IPS DF 19.7 (cell line): ENCODE measurements around the gene CD109.
"Not testable (repeated sequence)": the region's sequence is repeated elsewhere in the genome, so short reads cannot be mapped to it uniquely, and the experiment has no call there.

Experiments
- DNase-seq: peaks from one replicate; pipeline ENCODE4 v3.0.0-alpha.2; 2013; ENCODE audit warnings: low read depth, low spot score

Gene CD109

DNA sequence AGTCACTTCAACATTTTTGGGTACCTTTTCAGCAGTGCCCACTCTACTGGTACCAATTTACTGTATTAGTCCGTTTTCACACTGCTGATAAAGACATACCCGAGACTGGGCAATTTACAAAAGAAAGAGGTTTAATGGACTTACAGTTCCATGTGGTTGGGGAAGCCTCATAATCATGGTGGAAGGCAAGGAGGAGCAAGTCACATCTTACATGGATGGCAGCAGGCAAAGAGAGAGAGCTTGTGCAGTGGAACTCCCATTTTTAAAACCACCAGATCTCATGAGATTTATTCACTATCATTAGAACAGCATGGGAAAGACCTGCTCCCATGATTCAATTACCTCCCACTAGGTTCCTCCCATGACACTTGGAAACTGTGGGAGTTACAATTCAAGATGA is 12.4 kb upstream of the CD109 start:
- DNase-seq = not testable (repeated sequence)

DNA sequence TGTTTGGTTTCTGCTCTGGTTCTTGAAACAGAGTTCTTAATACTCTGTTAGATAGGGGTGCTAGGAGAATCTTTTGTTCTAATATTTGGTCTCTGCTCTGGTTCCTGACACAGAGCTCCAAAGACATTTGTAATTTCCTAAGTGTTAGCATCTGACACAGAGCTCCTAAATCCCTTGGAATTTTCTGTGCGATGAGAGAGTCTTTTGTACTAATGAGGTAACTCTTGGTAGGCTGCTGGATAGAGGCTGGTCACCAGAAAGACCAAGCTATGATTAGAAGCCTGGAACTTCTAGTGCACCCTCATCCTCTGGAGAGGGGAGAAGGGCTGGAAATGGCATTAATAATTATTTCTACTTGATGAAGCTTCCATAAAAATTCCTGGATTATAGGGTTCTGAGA is 7.7 kb upstream of the CD109 start:
- no peak for DNase-seq

DNA sequence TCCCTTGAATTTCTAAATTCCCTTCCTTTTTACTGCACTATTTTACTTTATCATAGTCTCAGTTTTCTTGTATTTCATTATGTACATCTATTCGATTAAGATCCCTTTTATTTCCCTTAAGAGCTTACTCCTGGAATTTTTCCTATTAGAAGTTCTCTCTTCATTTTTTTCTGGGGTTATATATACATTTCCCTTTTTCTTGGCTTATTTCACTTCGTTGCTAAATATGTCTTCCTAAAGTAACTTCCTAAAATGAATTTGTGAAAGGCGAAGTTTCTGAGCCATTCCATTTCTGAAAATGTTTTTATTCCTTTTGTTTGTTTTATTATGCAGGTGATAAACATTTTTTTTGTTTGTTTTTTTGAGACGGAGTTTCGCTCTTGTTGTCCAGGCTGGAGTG is 5.9 kb upstream of the CD109 start:
- DNase-seq = no peak

DNA sequence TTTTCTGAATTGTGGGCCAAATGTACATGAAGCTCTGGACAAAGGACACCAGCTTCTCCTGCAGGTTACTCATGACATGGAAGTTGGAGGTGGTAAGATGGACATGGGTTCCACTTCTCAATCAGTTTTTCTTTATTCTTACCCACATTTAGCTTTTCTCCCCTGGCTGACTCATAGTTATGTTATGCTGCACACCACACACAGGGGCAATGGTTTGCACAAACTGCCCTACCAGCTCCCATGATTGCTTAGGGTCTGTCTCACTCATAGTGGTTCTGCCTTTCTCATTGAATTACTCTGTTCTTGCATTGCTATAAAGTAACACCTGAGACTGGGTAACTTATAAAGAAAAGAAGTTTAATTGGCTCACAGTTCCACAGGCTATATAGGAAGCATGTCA is 4.5 kb upstream of the CD109 start:
- DNase-seq = no peak

DNA sequence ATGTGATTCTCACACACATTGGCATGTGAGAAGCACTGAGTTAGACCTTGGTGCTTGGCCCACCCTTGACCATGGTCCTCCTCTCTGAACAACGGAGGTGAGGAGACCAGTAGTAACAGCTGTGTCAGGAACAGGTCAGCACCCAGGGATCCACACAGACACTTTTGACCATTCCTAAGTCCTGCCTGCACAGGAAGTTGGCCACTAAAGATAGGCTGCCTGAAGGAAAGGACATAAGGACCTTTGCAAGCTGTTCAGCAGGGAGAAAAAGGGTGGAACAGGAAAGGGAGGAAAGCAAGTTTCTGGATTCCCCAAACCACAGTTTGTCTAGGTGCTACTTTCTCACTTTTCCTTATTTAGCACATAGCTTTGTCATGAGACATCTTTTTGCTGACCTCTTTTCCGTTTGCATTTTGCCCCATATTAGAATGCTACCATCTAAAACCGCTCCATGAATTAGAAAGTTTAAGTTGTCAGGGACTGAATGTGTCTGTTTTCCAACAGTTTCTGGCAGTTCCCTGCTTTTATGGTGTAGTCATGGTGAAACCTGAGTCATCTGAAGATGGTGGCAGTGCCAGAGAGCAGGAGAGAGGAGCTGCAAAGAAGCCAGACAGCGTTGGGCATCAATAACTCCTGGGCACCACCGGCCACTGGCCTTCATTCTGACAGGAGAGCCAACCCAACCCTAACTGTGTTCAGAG is 1.1 kb upstream of the CD109 start:
- no peak for DNase-seq

DNA sequence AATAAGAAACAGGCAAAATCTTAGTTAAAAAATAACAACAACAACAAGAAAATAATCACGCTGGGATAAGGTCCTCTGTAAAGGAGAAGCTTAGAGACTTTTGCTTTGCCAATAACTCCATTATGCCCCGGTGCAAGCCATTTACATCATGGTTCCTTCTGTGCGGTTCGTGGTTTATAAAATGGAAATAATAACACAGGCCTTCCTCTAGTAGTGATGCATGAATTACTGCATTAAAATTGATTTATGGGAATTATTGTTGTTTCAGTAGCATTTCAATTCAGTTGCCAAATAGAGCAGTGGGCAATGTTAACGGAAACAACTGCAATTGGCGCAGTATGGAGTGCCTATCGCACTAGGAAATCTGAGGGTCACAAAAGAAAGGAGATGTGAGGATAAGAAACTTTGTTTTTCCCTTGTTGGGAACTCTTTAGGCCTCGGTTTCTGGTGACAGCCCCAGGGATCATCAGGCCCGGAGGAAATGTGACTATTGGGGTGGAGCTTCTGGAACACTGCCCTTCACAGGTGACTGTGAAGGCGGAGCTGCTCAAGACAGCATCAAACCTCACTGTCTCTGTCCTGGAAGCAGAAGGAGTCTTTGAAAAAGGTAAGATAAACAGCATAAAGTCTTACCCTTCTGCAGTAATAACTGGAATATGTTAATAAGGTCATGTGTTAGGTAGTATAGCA is 1.1 kb downstream of the CD109 start:
- no peak for DNase-seq

DNA sequence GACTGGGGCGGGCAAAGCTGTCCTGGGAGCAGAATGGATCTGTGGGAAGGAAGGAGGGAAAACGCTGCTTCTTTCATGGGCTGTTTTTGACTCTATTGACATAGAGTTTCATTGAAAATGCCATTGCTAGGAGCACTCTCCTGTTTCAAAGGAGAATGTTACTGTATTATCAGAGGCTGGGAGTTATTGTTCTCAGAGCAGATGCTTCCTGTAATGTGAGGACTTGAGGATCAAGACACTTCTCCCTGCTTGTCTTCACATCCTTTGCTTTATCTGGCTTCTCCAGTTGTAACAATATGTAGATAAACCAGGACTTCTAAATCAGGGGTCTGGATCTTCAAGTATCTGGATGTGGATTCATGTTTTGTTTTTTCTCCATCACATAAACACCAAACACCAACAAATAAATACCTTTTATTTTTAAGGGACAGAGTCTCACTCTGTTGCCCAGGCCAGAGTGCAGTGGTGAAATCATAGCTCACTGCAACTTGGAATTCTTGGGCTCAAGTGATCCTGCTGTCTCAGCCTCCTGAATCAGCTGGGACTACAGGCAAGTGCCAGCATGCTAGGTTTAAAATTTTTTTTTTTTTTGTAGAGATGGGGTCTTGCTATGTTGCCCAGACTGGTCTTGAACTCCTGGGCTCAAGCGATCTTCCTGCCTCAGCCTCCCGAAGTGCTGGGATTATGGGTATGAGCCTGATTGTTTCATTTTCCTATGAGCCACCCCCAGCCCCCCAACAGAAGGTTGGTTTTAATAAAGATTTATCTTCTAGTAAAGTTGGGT is 3.9 kb downstream of the CD109 start:
- DNase-seq = no peak

DNA sequence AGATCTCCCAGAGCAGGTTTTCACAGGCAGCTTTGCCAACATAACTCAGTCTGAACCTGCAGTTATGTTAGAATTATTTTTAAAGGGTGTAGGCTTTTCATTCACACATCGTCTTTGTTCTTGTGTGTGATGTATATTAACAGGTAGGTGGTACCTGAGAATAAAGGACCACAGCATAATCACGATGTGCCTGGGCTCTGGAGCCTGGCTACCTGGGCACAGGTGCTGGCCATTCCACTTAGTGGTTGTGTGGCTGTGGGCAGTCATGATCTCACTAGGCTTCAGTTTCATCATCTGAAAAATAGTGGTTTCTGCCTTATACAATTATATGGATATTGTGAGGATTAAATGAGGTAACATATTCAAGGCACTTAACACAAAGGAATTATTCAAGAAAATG is 6.4 kb downstream of the CD109 start:
- no peak for DNase-seq

DNA sequence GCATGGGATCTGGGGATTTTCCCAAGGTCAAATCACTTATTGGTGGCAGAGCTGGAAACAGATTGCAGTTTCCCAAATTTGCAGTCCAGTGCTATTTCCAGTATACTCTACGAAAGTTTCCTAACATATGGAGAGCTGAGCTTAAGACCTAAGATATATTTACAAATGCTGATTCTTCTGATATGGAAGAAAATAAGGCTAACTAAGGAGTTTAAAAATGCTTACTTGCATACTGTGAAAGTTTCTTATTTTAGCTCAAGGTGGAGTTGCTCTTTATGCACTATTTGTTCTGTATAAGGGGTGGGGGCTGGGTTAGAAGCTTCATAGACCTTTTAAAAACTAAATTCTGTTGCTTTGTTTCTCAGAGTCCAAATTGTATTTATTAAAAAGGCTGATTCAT is 7.5 kb downstream of the CD109 start:
- DNase-seq = no peak

DNA sequence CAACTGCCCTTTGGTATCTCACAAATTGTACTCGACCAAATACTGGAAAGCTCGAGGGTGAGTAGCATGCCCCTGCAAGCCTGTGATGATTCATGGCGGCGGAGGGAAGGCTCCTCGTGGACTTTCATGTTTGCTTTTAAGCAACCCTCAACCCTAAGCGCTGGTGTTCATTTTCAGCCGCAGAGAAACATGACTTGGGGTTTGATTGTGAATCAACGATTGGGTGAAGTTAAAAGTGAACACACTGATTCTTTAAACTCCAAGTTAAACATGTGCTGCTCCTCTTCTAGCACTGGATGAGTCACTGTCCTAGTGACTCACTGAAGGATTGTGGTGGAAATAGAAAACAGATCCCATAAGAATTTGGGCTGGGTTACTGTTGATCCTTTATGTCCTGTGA is 8.3 kb downstream of the CD109 start:
- no peak for DNase-seq

DNA sequence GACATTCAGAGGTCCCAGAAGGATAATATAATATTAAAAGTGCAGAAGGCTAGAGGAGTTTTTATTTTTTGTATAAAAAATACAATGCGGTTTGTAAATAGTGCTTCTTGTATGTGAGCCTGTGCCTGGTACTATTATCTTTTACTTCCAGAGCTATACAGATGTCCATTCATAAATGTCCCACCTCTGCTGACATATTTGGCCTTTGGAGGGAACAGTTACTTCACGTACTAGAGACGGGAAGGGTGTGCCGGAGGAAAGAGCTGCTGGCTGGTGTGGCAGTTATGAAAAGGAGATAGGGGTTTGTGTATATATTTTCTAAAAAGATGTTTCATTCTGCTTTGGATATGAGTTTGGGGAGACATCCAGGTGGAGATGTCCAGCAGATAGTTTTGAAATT is 8.8 kb downstream of the CD109 start:
- DNase-seq = no peak

DNA sequence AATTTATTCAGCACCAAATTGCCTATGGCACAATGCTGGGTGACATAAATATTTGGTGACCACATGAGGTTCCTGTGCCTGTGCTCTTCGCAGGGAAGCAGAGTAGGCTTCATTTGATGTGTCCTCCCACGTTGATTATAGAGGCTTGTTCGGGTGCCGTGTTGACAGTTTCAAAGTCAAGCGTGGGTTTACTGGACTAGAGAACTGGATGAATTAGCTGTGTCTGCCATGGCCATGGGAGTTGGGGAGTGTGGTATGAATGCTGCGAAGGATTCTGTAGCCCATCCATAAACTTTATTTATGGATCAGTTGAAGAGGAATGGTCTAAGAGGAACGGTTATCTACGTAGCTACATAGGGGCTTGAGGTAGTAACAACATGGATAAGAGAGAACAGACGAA is 11.0 kb downstream of the CD109 start:
- no peak for DNase-seq

DNA sequence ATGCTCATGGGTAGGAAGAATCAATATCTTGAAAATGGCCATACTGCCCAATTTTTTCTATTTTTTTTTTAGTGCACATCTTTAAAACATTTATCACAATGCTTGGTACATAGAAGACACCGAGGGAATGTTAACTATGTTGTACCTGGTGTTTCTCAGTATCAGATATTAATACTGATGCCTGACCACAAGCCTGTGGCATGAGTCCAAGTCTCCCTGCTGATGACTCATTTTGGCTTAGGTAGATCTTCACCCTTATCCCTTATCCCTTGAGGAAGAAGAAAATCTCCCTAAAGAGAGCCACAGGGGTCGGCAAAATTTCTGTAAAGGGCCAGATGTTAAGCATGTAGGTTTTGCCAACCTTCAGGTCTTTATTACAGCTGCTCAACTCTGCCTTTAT is 14.5 kb downstream of the CD109 start:
- no peak for DNase-seq

DNA sequence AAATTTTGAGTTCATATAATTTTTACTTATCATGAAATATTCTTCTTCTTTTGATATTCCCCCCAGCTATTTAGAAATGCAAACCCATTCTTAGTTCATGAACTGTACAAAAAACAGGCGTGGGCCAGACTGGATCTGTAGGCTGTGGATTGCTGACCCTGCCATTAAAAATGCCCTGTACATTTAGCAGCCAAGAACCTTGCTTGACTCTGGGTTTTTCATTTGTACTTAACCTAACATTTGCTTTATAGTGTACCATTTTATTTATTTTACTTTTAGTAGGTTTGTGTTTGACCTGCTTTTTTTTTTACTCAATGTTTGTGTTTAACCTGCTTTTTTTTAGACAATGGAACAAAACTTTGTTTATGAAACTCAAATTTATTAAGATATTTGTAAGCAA is 14.9 kb downstream of the CD109 start:
- no peak for DNase-seq

DNA sequence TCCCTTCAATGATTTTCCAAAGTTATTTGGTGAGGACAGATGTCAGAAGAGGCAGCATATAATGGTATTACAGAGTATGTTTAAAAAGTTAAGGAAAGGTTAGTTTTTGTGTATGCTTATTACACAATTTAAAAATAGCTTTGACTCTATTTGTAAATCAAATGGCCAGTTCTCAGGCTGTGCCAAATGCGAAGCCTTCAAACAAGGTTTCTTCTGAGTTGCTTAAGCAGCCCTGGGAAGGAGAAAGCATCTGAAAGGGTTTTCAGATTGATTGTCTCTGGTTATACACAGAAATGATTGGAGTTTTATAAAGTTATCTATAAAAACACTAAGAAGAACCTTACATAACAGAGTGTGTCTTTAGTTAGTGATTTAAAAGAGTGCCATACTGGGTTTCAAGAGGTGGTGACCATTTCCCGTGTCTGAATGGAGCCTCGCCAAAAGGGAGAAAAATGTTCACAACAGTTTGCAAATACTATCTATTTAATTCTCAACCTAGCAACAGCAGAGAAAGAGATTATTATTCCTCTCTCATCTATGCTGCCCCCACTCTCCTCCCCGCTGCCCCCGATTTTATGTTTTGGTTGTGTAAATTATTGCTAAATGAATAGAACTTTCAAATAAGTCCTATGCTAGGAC is 16.7 kb downstream of the CD109 start:
- DNase-seq = no peak

DNA sequence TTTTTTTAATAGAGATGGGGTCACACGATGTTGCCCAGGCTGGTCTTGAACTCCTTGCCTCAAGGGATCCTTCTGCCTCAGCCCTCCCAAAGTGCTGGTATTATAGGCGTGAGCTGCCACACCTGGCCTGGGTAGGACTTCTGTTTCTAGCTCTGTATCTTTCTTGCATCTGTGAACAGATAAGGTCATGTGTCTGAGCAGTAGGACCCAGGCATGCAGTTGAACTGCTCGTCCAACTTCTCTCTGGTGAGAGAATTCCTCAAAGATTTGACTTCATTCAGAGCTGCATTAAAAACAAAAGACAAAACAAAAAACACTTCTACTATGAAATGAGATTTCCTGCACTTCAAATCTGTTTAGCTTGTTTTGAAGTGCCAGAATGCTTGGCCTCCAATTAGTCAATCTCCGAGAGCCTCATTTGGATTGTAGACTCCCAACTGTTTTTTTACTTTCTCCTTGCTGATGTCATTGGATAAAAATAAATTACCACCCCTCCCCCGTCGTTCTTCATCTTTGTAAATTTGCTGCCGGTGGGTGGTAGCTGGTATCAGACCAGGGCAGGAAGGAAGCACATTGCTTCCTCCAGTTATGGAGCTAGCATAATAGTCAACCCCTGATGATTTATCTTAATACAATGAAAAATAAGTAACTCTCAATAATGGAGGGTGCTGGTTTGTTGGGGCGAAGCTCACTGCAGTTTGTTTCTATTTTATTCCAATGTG is 17.6 kb downstream of the CD109 start:
- no peak for DNase-seq

DNA sequence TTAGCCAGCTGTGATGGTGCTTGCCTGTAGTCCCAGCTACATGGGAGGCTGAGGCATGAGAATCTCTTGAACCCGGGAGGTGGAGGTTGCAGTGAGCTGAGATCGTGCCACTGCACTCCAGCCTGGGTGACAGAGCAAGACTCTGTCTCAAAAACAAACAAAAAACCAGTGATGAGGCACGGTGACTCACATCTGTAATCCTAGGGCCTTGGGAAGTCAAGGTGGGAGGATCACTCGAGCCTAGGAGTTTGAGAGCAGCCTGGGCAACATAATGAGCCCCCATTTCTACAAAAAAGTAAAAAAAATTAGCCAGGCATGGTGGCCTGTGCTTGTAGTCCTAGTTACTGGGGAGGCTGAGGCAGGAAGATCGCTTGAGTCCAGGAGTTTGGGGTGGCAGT is 19.1 kb downstream of the CD109 start:
- not testable (repeated sequence) for DNase-seq

DNA sequence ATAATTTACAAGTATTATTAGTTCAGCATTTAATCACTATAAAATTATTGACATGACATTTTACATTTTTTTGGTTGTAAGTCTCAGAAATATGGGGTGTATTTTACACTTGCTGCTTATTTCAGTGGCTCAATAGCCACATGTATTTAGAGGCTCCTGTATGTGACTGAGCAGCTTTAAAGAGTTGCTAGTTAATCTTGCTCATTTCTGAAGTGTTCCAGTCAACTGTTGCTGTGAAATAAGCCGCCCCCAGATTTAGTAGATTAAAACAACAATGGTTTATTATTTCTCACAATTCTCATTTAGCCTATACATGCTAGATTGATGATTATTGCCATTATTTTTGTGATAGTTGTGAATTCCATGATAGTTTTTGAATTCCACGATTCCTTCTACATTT is 23.0 kb downstream of the CD109 start:
- no peak for DNase-seq

DNA sequence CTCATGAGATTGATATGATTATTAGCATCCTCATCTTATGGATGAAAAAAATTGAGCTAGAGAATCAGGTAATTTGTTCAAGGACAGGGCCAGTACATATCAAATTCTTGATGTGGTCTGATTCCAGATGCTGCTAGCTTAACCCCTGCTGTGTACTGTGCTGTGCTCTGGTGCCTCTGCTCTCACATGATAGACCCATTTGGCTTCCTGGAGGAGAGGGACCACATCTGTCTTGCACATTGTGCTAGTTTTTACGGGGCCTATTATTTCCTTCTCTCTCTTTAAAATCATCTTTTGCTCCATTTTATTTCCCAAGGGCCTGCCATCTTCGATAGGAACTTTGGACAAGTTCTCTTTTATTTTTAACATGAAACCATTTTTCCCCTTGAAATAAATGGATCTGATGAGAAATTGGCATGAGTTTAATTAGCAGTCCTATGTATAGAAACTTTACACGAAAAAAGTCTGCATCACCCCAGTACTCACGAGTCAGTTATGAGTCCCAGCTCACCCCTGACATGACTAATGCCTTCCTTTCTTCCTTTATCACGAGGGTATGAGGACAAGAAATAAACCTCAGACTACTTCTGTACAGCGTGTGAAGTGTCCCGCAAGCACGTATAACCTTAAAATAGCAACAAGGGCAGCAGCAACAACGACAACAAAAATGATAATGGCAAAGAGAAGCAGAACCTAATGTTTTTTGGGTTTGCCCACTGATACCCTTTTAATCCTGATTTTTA is 26.5 kb downstream of the CD109 start:
- no peak for DNase-seq

DNA sequence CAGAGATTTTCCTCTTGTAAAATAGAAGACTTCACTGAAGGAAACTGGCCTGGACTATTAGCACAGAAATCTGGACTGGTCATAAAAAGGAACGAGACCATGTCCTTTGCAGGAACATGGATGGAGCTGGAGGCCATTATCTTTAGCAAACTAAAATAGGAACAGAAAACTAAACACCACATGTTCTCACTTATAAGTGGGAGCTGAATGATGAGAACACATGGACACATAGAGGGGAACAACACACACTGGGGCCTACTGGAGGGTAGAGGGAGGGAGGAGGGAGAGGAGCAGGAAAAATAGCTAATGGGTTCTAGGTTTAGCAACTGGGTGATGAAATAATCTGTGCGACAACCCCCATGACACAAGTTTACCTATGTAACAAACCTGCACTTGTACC is 27.5 kb downstream of the CD109 start:
- not testable (repeated sequence) for DNase-seq

DNA sequence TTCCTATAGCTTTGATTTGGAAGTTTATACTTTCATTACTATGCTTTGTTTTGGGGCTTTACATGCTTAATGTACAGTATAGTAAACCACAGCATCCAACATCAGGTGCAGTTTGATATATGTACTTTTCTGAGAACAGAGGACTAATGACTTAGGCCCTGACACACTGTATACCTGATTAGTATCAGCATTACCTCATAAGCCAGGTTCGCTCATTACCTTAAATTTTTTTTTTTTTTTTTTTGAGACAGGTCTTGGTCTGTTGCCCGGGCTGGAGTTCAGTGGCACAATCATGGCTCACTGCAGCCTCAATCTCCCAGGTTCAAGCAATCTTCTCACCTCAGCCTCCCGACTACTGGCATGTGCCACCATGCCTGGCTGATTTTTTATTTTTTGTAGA is 28.4 kb downstream of the CD109 start:
- no peak for DNase-seq
